GM10248 (cell line): ENCODE measurements around the gene HS1BP3.

Experiments used
- CTCF ChIA-PET: fragments of 300-600 bp; sonication (Branson Sonifier 250); formaldehyde crosslinking; extraction: SDS; loops from one replicate; lab custom pipeline; 2021; ENCODE audit warnings: antibody characterized with exemption; lab: Yijun Ruan, JAX
- POLR2A ChIA-PET: fragments of 350-650 bp; sonication (Branson Sonifier 250); formaldehyde crosslinking; extraction: SDS; loops from one replicate; lab custom pipeline; 2020; ENCODE audit warnings: antibody characterized with exemption; lab: Yijun Ruan, JAX
- DNase-seq: peaks from one replicate; pipeline ENCODE4 v3.0.0; 2012; ENCODE audit errors: extremely low spot score
- TF ChIP-seq, protein P1 (sequence below): IDR thresholded peaks from 2 replicates; pipeline ENCODE4 v1.5.1; 2012; ENCODE audit warnings: mild to moderate bottlenecking, low read depth; ENCODE audit errors: extremely low read depth, missing control alignments, control extremely low read depth

Gene HS1BP3

GRCh38 chr2:20578266-20578894 is 72.5 kb downstream of the HS1BP3 start:
- DNase-seq, result no peak
- TF ChIP-seq, protein P1, sequence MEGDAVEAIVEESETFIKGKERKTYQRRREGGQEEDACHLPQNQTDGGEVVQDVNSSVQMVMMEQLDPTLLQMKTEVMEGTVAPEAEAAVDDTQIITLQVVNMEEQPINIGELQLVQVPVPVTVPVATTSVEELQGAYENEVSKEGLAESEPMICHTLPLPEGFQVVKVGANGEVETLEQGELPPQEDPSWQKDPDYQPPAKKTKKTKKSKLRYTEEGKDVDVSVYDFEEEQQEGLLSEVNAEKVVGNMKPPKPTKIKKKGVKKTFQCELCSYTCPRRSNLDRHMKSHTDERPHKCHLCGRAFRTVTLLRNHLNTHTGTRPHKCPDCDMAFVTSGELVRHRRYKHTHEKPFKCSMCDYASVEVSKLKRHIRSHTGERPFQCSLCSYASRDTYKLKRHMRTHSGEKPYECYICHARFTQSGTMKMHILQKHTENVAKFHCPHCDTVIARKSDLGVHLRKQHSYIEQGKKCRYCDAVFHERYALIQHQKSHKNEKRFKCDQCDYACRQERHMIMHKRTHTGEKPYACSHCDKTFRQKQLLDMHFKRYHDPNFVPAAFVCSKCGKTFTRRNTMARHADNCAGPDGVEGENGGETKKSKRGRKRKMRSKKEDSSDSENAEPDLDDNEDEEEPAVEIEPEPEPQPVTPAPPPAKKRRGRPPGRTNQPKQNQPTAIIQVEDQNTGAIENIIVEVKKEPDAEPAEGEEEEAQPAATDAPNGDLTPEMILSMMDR, result no peak
- ChIA-PET POLR2A (interaction anchor here (3.8 kb wide), 1 partner anchor 131 kb away, joined by 24 read pairs; the partner anchor contains the start of gene RHOB), CTCF (interaction anchor here (1.2 to 5.2 kb wide), 6 partner anchors 7 to 123 kb away, joined by 3 to 14 read pairs (median 4); no protein-coding TSS in a partner anchor)

GRCh38 chr2:20577495-20578235 is 73.2 kb downstream of the HS1BP3 start:
- CTCF ChIA-PET, result interaction anchor here (1.0 to 5.2 kb wide), 6 partner anchors 8 to 166 kb away, joined by 3 to 14 read pairs (median 4); no protein-coding TSS in a partner anchor
- DNase-seq, result no peak
- TF ChIP-seq, protein P1, result no peak
- POLR2A ChIA-PET, result interaction anchor here (3.8 kb wide), 1 partner anchor 130 kb away, joined by 24 read pairs; the partner anchor contains the start of gene RHOB

DNA sequence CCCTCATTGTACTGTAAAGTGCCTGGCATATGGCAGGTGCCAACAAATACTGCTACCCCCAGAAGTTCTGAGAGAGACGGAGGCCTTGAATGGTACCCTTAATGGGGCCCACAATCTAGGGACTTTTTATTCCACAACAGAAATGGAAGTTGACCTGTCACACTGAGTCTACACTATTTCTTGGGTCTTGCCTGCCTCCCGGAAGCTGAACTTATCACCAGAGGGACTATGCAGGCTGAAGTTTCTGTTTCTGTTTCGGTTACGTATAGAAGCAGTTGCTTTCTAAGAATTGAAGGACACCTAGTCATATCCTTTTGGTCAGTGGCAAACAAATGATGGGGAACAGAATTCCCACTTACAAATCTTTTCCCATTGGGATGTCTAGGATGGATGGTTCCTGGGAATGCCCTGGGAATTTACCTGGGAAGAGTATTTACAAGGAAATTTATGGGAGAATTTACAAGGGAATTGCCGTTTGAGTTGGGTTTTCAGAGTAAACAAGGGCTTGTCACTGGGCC is 74.2 kb downstream of the HS1BP3 start:
- POLR2A ChIA-PET, result interaction anchor here (1.0 to 4.1 kb wide), 3 partner anchors 13 to 129 kb away, joined by 3 to 30 read pairs (median 5); partner anchors contain the start of gene RHOB
- CTCF ChIA-PET, result interaction anchor here (1.0 to 5.2 kb wide), 7 partner anchors 9 to 165 kb away, joined by 3 to 14 read pairs (median 4); no protein-coding TSS in a partner anchor
- DNase-seq, result peak; percentile 79
- TF ChIP-seq, protein P1, result no peak

- ChIA-PET CTCF (interaction anchor here (1.2 to 5.2 kb wide), 7 partner anchors 10 to 124 kb away, joined by 3 to 14 read pairs (median 5); no protein-coding TSS in a partner anchor), POLR2A (interaction anchor here (1.0 to 4.1 kb wide), 3 partner anchors 13 to 129 kb away, joined by 3 to 30 read pairs (median 5); partner anchors contain the start of gene RHOB)
- TF ChIP-seq, protein P1, result no peak
- DNase-seq, result no peak
Measured at GRCh38 chr2:20575935-20576597, 74.8 kb downstream of the HS1BP3 start.

- no peak for DNase-seq
- TF ChIP-seq, protein P1, result no peak
- CTCF ChIA-PET, result interaction anchor here (0.8 to 5.2 kb wide), 9 partner anchors 10 to 123 kb away, joined by 3 to 14 read pairs (median 4); partner anchors contain the start of gene HS1BP3
- POLR2A ChIA-PET, result interaction anchor here (4.1 kb wide), 1 partner anchor 128 kb away, joined by 30 read pairs; the partner anchor contains the start of gene RHOB
Measured at GRCh38 chr2:20575414-20575813, 75.5 kb downstream of the HS1BP3 start.

- CTCF ChIA-PET, result interaction anchor here (0.8 to 5.2 kb wide), 7 partner anchors 10 to 77 kb away, joined by 3 to 14 read pairs (median 4); partner anchors contain the start of gene HS1BP3
Measured at GRCh38 chr2:20574930-20575329, 76.0 kb downstream of the HS1BP3 start.

More at GRCh38 chr2:20574930-20575329, 76.0 kb downstream of the HS1BP3 start:
- TF ChIP-seq, protein P1, result no peak
- DNase-seq, result no peak
- POLR2A ChIA-PET, result interaction anchor here (4.1 kb wide), 1 partner anchor 128 kb away, joined by 30 read pairs; the partner anchor contains the start of gene RHOB
